Measurements from ENCODE around the gene REEP5.
"Not testable (repeated sequence)": the region's sequence is repeated elsewhere in the genome, so short reads cannot be mapped to it uniquely, and the experiment has no call there.

The REEP5 gene

DNA sequence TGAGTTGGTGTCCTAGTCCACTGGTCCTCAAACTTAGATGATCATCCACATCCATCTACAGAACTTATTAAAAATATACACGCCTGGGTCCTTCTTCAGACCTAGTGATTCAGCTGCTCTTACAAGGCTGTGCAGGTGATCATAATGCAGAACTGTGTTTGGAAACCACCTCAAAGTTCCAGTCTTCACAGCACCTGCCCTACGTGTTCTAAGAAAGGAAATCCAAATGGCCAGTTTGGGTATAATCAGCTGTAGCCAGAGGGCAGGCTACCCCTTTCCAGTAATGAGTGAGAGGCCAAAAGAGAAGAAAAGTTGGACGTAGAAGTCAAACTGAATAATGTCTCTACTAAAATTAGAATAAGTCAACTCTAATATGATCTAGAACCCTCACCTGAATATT lies 15.4 kb downstream of the REEP5 start:
- no peak for TF ChIP-seq CTCF (IDR thresholded peaks at IDR 0.05; ENCODE audit: low read depth, low read length)
- DNase-seq (ENCODE audit: extremely low read depth, low read depth), result no peak

DNA sequence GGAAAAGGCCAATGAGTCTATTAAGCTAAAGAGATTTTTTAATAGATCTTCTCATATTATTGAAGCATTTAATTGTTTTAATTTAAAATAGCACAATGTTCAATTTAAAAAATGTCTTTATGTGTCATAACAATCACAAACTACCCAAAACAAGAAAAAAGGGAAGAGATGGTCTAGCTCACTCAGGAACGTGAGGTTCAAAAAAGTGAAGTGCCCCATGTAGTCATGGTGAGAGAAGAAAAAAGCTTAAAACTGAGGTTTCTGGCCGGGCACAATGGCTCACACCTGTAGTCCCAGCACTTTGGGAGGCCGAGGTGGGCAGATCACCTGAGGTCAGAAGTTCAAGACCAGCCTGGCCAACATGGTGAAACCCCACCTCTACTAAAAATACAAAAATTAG lies 17.0 kb downstream of the REEP5 start:
- not testable (repeated sequence) for DNase-seq (ENCODE audit: extremely low read depth, low read depth)

GRCh38 chr5:112902561-112902960 lies 19.5 kb downstream of the REEP5 start:
- DNase-seq (ENCODE audit: extremely low read depth, low read depth), result no peak
- TF ChIP-seq CTCF (IDR thresholded peaks at IDR 0.05; ENCODE audit: low read depth, low read length), result no peak

DNA sequence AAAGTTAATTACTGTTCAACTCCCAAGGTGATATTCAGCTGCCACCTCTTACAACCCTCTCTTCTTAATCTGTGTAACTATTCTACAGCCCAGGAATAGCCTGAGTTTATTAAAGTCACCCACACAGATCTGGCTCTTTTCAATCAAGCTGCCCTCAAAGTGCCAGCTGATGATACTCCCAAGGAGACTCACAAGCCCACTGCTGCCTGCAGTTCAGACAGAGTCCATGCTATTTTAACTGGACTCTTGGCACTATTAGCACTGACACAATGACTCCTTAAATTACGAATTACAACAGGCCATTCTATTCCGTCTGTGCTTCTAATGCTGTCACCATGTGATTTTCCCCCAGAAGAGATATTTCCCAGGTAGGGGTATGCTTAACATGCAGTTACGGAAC lies 26.3 kb downstream of the REEP5 start:
- no peak for TF ChIP-seq CTCF (IDR thresholded peaks at IDR 0.05; ENCODE audit: low read depth, low read length)
- DNase-seq (ENCODE audit: extremely low read depth, low read depth), result no peak

- DNase-seq (ENCODE audit: extremely low read depth, low read depth), result no peak
- no peak for TF ChIP-seq CTCF (IDR thresholded peaks at IDR 0.05; ENCODE audit: low read depth, low read length)
These were observed 29.3 kb downstream of the REEP5 start for GRCh38 chr5:112892776-112893175.

DNA sequence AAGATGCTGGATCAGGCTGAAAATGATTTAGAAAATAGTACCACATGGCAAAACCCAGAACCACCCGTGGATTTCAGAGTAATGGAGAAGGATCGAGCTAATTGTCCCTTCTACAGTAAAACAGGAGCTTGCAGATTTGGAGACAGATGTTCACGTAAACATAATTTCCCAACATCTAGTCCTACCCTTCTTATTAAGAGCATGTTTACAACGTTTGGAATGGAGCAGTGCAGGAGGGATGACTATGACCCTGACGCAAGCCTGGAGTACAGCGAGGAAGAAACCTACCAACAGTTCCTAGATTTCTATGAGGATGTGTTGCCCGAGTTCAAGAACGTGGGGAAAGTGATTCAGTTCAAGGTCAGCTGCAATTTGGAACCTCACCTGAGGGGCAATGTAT lies 30.0 kb downstream of the REEP5 start:
- not testable (repeated sequence) for DNase-seq (ENCODE audit: extremely low read depth, low read depth)

GRCh38 chr5:112886975-112887374 lies 35.1 kb downstream of the REEP5 start:
- DNase-seq (ENCODE audit: extremely low read depth, low read depth), result no peak
- TF ChIP-seq CTCF (IDR thresholded peaks at IDR 0.05; ENCODE audit: low read depth, low read length), result no peak

- TF ChIP-seq CTCF (IDR thresholded peaks at IDR 0.05; ENCODE audit: low read depth, low read length), result no peak
- DNase-seq (ENCODE audit: extremely low read depth, low read depth), result no peak
These were observed 37.0 kb downstream of the REEP5 start for GRCh38 chr5:112885001-112885400.

DNA sequence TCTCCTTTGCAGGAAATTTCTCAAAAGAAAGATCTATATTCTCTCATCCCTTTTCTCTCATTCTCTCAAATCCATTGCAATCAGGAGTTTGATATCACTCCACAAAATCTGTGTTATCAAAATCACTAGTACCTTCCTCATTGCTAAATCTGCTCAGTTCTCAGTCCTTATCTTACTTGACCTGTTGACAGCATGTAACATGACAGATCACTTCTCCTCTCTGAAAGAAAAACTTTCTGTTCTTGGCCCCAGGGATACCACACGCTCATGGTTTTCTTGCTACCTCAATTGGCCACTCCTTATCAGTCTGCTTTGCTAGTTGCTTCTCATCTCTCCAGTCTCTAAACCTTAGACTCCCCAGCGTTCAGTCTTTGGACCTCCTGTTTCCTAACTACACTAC lies 38.8 kb downstream of the REEP5 start:
- no peak for DNase-seq (ENCODE audit: extremely low read depth, low read depth)
- no peak for TF ChIP-seq CTCF (IDR thresholded peaks at IDR 0.05; ENCODE audit: low read depth, low read length)

All from AG09319 (cell line).